GM23248 (cell line): ENCODE results near the gene MOB4. TPM values are rescaled to one million over a fixed set of nuclear protein-coding genes. Genes with fewer than 3 reads are reported as not detected.
"Not testable (repeated sequence)": the region's sequence is repeated elsewhere in the genome, so short reads cannot be mapped to it uniquely, and the experiment has no call there.

ENCODE experiments used
- DNase-seq: peaks from one replicate; pipeline ENCODE4 v3.0.0-alpha.2; 2015
- H2AFZ ChIP-seq: fragments of 200-600 bp; sonication (generic); 2 replicates; pipeline ENCODE4 v1.6.1; 2016; ENCODE audit warnings: antibody characterized with exemption
- H3F3A ChIP-seq: fragments of 200-600 bp; sonication (generic); 2 replicates; pipeline ENCODE4 v1.6.1; 2016; ENCODE audit warnings: mild to moderate bottlenecking, antibody characterized with exemption, mixed run types; ENCODE audit not compliant: insufficient read depth
- H3K27ac ChIP-seq: fragments of 200-600 bp; sonication (generic); 2 replicates; pipeline ENCODE4 v1.5.1; 2016; ENCODE audit warnings: mild to moderate bottlenecking
- H3K27me3 ChIP-seq: fragments of 200-600 bp; sonication (generic); replicated peaks from 2 replicates; pipeline ENCODE4 v1.6.1; 2016; ENCODE audit warnings: mild to moderate bottlenecking; ENCODE audit not compliant: insufficient read depth
- H3K36me3 ChIP-seq: fragments of 200-600 bp; sonication (generic); 2 replicates; pipeline ENCODE4 v1.6.1; 2016; ENCODE audit warnings: low read depth, mild to moderate bottlenecking
- H3K4me1 ChIP-seq: fragments of 200-600 bp; sonication (generic); 2 replicates; pipeline ENCODE4 v1.6.1; 2016; ENCODE audit warnings: mild to moderate bottlenecking; ENCODE audit not compliant: insufficient read depth
- H3K4me2 ChIP-seq: fragments of 200-600 bp; sonication (generic); one replicate; pipeline ENCODE4 v1.6.1; 2016; ENCODE audit warnings: mild to moderate bottlenecking; ENCODE audit not compliant: unreplicated experiment
- H3K4me3 ChIP-seq: fragments of 200-600 bp; sonication (generic); 2 replicates; pipeline ENCODE4 v1.5.1; 2016; ENCODE audit warnings: mild to moderate bottlenecking
- H3K79me2 ChIP-seq: fragments of 200-600 bp; sonication (generic); 2 replicates; pipeline ENCODE4 v1.6.1; 2016; ENCODE audit warnings: mild to moderate bottlenecking; ENCODE audit not compliant: insufficient read depth
- H3K9ac ChIP-seq: fragments of 200-600 bp; sonication (generic); 2 replicates; pipeline ENCODE4 v1.6.1; 2016; ENCODE audit warnings: mild to moderate bottlenecking
- H3K9me2 ChIP-seq: fragments of 200-600 bp; sonication (generic); 2 replicates; pipeline ENCODE4 v1.6.1; 2016; ENCODE audit warnings: mixed run types, mild to moderate bottlenecking, moderate library complexity; ENCODE audit not compliant: insufficient read depth
- H3K9me3 ChIP-seq: fragments of 200-600 bp; sonication (generic); one replicate; pipeline ENCODE4 v1.6.1; 2017; ENCODE audit warnings: low read depth
- H4K20me1 ChIP-seq: fragments of 200-600 bp; sonication (generic); 2 replicates; pipeline ENCODE4 v1.6.0; 2016; ENCODE audit not compliant: insufficient read depth
- EZH2 ChIP-seq: fragments of 200-600 bp; sonication (generic); IDR thresholded peaks from 2 replicates; pipeline ENCODE4 v1.6.1; 2018; ENCODE audit warnings: antibody characterized with exemption, mild to moderate bottlenecking; ENCODE audit not compliant: insufficient read depth, poor library complexity, severe bottlenecking
- EZH2phosphoT487 ChIP-seq: fragments of 200-600 bp; sonication (generic); IDR thresholded peaks from 2 replicates; pipeline ENCODE4 v1.6.1; 2018; ENCODE audit warnings: antibody characterized with exemption, moderate library complexity, mild to moderate bottlenecking, low read depth; ENCODE audit not compliant: insufficient read depth
- WGBS, 2 experiments: methylation state at CpG; one replicate each; pipeline ENCODE4 v1.1.6; 2015 to 2017; ENCODE audit warnings: low lambda C conversion rate in 2 of 2, low coverage in 1 of 2; ENCODE audit errors: missing lambda C conversion rate in 2 of 2; 5-methylcytosine and 5-hydroxymethylcytosine counted together
- in situ Hi-C: fragments of 300-500 bp; cut with MboI; formaldehyde crosslinking; loops from 2 replicates; pipeline ENCODE4 v1.15.0; 2020
- polyA plus RNA-seq: library from polyadenylated mRNA; unstranded; fragments of >200 nt; fragmentation: Nextera tagmentation; extraction: Ambion mirVana; gene quantifications from 2 replicates; pipeline ENCODE4 v1.2.1, GENCODE V29; 2016
- total RNA-seq: library from RNA; depleted of rRNA; stranded (reverse); fragments of >200 nt; shearing (Covaris generic); gene quantifications from 2 replicates; pipeline ENCODE4 v1.2.3, GENCODE V29; 2014

MOB4 gene
- total and polyA plus RNA-seq, 2 experiments from 2014 or later = 45.8 to 67.1 TPM

GRCh38 chr2:197543206-197543605 is 27.3 kb downstream of the MOB4 start:
- H3K36me3 ChIP-seq = peaks cover 45% of the 10 kb centered on the region
- no peak overlapping the region for H2AFZ ChIP-seq
- no peaks in the 10 kb centered on the region for H3K9me2 ChIP-seq
- H4K20me1 ChIP-seq = 0 out of 2 replicates have a peak, but pooled peaks cover 6% of the 10 kb centered on the region
- H3K27ac ChIP-seq = no peak overlapping the region
- DNase-seq = no peak
- peaks cover 4% of the 10 kb centered on the region; the same call in 1 of the 2 replicates for H3K4me1 ChIP-seq
- WGBS, 2 experiments = 79 to 84% methylated on average over 3 of the region's 3 CpGs
- no peak overlapping the region for H3K4me2 ChIP-seq
- H3K79me2 ChIP-seq = peaks cover 96% of the 10 kb centered on the region
- H3K27me3 ChIP-seq = no peaks in the 10 kb centered on the region
- no peak for TF ChIP-seq EZH2phosphoT487
- TF ChIP-seq EZH2 = no peak
- no peak overlapping the region for H3K9ac ChIP-seq
- no peaks in the 10 kb centered on the region for H3F3A ChIP-seq
- no peak overlapping the region for H3K4me3 ChIP-seq
- in situ Hi-C loops = no loop called here
- H3K9me3 ChIP-seq = no peaks in the 10 kb centered on the region

GRCh38 chr2:197547163-197547900 is 31.5 kb downstream of the MOB4 start:
- no peaks in the 10 kb centered on the region for H3K9me3 ChIP-seq
- H3K4me3 ChIP-seq = no peak overlapping the region
- no peaks in the 10 kb centered on the region for H3K4me1 ChIP-seq
- no peaks in the 10 kb centered on the region for H4K20me1 ChIP-seq
- TF ChIP-seq EZH2 (no peak), EZH2phosphoT487 (no peak)
- H3K9me2 ChIP-seq = no peaks in the 10 kb centered on the region
- no peak for DNase-seq
- no peak overlapping the region for H3K9ac ChIP-seq
- H3K27me3 ChIP-seq = no peaks in the 10 kb centered on the region
- H3F3A ChIP-seq = no peaks in the 10 kb centered on the region
- H3K4me2 ChIP-seq = no peak overlapping the region
- WGBS, 2 experiments = 84 to 85% methylated on average over 5 of the region's 5 CpGs
- in situ Hi-C loops = no loop called here
- H3K79me2 ChIP-seq = peaks cover 66% of the 10 kb centered on the region
- H3K27ac ChIP-seq = no peak overlapping the region
- H2AFZ ChIP-seq = no peak overlapping the region
- peaks cover 51% of the 10 kb centered on the region for H3K36me3 ChIP-seq

GRCh38 chr2:197548582-197548981 is 32.7 kb downstream of the MOB4 start:
- no peak overlapping the region for H3K4me3 ChIP-seq
- no peaks in the 10 kb centered on the region for H3K9me2 ChIP-seq
- H3K79me2 ChIP-seq = peaks cover 53% of the 10 kb centered on the region
- TF ChIP-seq EZH2 = no peak
- no peak for TF ChIP-seq EZH2phosphoT487
- no peaks in the 10 kb centered on the region for H3K4me1 ChIP-seq
- in situ Hi-C loops = no loop called here
- H3K27me3 ChIP-seq = no peaks in the 10 kb centered on the region
- no peak overlapping the region for H3K27ac ChIP-seq
- peaks cover 53% of the 10 kb centered on the region for H3K36me3 ChIP-seq
- no peak overlapping the region for H2AFZ ChIP-seq
- H3K9me3 ChIP-seq = no peaks in the 10 kb centered on the region
- H3K9ac ChIP-seq = no peak overlapping the region
- 98 to 99% methylated on average over 5 of the region's 5 CpGs for WGBS, 2 experiments
- no peaks in the 10 kb centered on the region for H4K20me1 ChIP-seq
- no peaks in the 10 kb centered on the region for H3F3A ChIP-seq
- no peak for DNase-seq
- no peak overlapping the region for H3K4me2 ChIP-seq

GRCh38 chr2:197551260-197551659 is 35.4 kb downstream of the MOB4 start:
- H3K4me3 ChIP-seq, H4K20me1 ChIP-seq, H3K9me2 ChIP-seq, H3K27ac ChIP-seq, H3K9ac ChIP-seq, H3K4me2 ChIP-seq, H3F3A ChIP-seq, H3K9me3 ChIP-seq, H3K4me1 ChIP-seq, H3K27me3 ChIP-seq, DNase-seq, H2AFZ ChIP-seq, in situ Hi-C loops: not testable (repeated sequence)
- Histone ChIP-seq H3K36me3 (peaks cover 48% of the 10 kb centered on the region), H3K79me2 (peaks cover 26% of the 10 kb centered on the region)
- 98 to 99% methylated on average over 2 of the region's 2 CpGs for WGBS, 2 experiments

GRCh38 chr2:197555467-197555866 is 39.6 kb downstream of the MOB4 start:
- no peak for TF ChIP-seq EZH2
- no peak for TF ChIP-seq EZH2phosphoT487
- H3K4me1 ChIP-seq = peaks cover 10% of the 10 kb centered on the region
- no peaks in the 10 kb centered on the region for H3K79me2 ChIP-seq
- no peak overlapping the region for H3K4me3 ChIP-seq
- in situ Hi-C loops = no loop called here
- no peak overlapping the region for H3K27ac ChIP-seq
- H3F3A ChIP-seq = peaks cover 12% of the 10 kb centered on the region; the same call in 1 of the 2 replicates
- H3K4me2 ChIP-seq = no peak overlapping the region
- H3K9ac ChIP-seq = no peak overlapping the region
- no peaks in the 10 kb centered on the region for H4K20me1 ChIP-seq
- DNase-seq = no peak
- H2AFZ ChIP-seq = no peak overlapping the region
- no peaks in the 10 kb centered on the region for H3K9me2 ChIP-seq
- H3K27me3 ChIP-seq = no peaks in the 10 kb centered on the region
- H3K9me3 ChIP-seq = no peaks in the 10 kb centered on the region
- peaks cover 31% of the 10 kb centered on the region for H3K36me3 ChIP-seq
